SK-N-MC (cell line): Measurements from ENCODE around the gene TMEM17.

Experiments used
- EZH2 ChIP-seq: fragments of 200-600 bp; sonication (generic); IDR thresholded peaks from one replicate; pipeline ENCODE4 v1.6.1; 2017; ENCODE audit warnings: antibody characterized with exemption
- FOXP2 ChIP-seq: optimal IDR thresholded peaks from 2 replicates; pipeline ENCODE3; 2011; ENCODE audit warnings: mild to moderate bottlenecking, moderate library complexity; ENCODE audit not compliant: insufficient read depth; ENCODE audit errors: extremely low read length, control extremely low read depth
- POLR2AphosphoS5 ChIP-seq: IDR thresholded peaks from 2 replicates; pipeline ENCODE4 v1.6.1; 2012; ENCODE audit warnings: mild to moderate bottlenecking, low read depth, low read length, borderline replicate concordance

GRCh38 chr2:62501069-62501468 is 4.9 kb downstream of the TMEM17 start:
- no peak for TF ChIP-seq EZH2
- no peak for TF ChIP-seq POLR2AphosphoS5
- TF ChIP-seq FOXP2 = no peak
